ENCODE data around the gene HADHA. TPM values are rescaled to one million over a fixed set of nuclear protein-coding genes. Genes with fewer than 3 reads are reported as not detected.

HADHA gene
- total RNA-seq, 2 donors from 2014 or later, result 226 to 266 TPM

- intact Hi-C loops (cut with DNase I), result no loop called here
- TF ChIP-seq CTCF (IDR thresholded peaks at IDR 0.05), result no peak
- H3K9ac ChIP-seq (ENCODE audit: low read depth in 2 of 2, low read length in 2 of 2), result no peak overlapping the region
- H3K4me1 ChIP-seq, result no peaks in the 10 kb centered on the region
- H3K27me3 ChIP-seq, result no peaks in the 10 kb centered on the region
- DNase-seq, result no peak
- H3K36me3 ChIP-seq, result no peaks in the 10 kb centered on the region
- H3K4me3 ChIP-seq, result no peak overlapping the region
- no peaks in the 10 kb centered on the region for H3K9me3 ChIP-seq
- no peak overlapping the region for H3K27ac ChIP-seq
Measured at GRCh38 chr2:26161926-26162325, 82.5 kb downstream of the HADHA start.

GRCh38 chr2:26157580-26157979, 86.9 kb downstream of the HADHA start:
- intact Hi-C loops (cut with DNase I), result no loop called here
- TF ChIP-seq CTCF (IDR thresholded peaks at IDR 0.05), result no peak
- DNase-seq, result no peak
- Histone ChIP-seq H3K9me3 (no peaks in the 10 kb centered on the region), H3K9ac (ENCODE audit: low read depth in 2 of 2, low read length in 2 of 2) (no peak overlapping the region), H3K27ac (no peak overlapping the region), H3K4me1 (no peaks in the 10 kb centered on the region), H3K27me3 (no peaks in the 10 kb centered on the region), H3K36me3 (no peaks in the 10 kb centered on the region), H3K4me3 (no peak overlapping the region)

GRCh38 chr2:26150243-26150642, 94.2 kb downstream of the HADHA start:
- H3K9me3 ChIP-seq, result no peaks in the 10 kb centered on the region
- no peak overlapping the region for H3K27ac ChIP-seq
- no peak for TF ChIP-seq CTCF (IDR thresholded peaks at IDR 0.05)
- no peak overlapping the region for H3K4me3 ChIP-seq
- intact Hi-C loops (cut with DNase I), result no loop called here
- H3K27me3 ChIP-seq, result no peaks in the 10 kb centered on the region
- no peaks in the 10 kb centered on the region for H3K36me3 ChIP-seq
- no peak overlapping the region for H3K9ac ChIP-seq (ENCODE audit: low read depth in 2 of 2, low read length in 2 of 2)
- peaks cover 3% of the 10 kb centered on the region for H3K4me1 ChIP-seq
- DNase-seq, result no peak

GRCh38 chr2:26148501-26148900, 95.9 kb downstream of the HADHA start:
- Histone ChIP-seq H3K4me1 (peaks cover 8% of the 10 kb centered on the region), H3K9ac (ENCODE audit: low read depth in 2 of 2, low read length in 2 of 2) (no peak overlapping the region), H3K36me3 (no peaks in the 10 kb centered on the region), H3K9me3 (no peaks in the 10 kb centered on the region), H3K27ac (no peak overlapping the region), H3K4me3 (no peak overlapping the region), H3K27me3 (no peaks in the 10 kb centered on the region)
- TF ChIP-seq CTCF (IDR thresholded peaks at IDR 0.05), result no peak
- no peak for DNase-seq
- intact Hi-C loops (cut with DNase I), result loop anchor here (5.0 to 10.0 kb wide), 3 partner anchors 64 to 294 kb away; no protein-coding TSS in a partner anchor

- H3K9ac ChIP-seq (ENCODE audit: low read depth in 2 of 2, low read length in 2 of 2), result peak overlapping the region in 1 of 2 donors; percentile 38
- peaks cover 8% of the 10 kb centered on the region for H3K4me1 ChIP-seq
- no peaks in the 10 kb centered on the region for H3K9me3 ChIP-seq
- H3K4me3 ChIP-seq, result no peak overlapping the region
- H3K27me3 ChIP-seq, result no peaks in the 10 kb centered on the region
- H3K36me3 ChIP-seq, result no peaks in the 10 kb centered on the region
- peak; percentile 82 for DNase-seq
- peak overlapping the region; percentile 77 for H3K27ac ChIP-seq
- peak; percentile 75 for TF ChIP-seq CTCF (IDR thresholded peaks at IDR 0.05)
- intact Hi-C loops (cut with DNase I), result loop anchor here (2.0 to 10.0 kb wide), 4 partner anchors 60 to 290 kb away; no protein-coding TSS in a partner anchor
Measured at GRCh38 chr2:26144953-26145680, 99.3 kb downstream of the HADHA start.
